Smooth muscle cell (in vitro differentiated cells): Measurements from ENCODE around the gene NR2C1. TPM values are rescaled to one million over a fixed set of nuclear protein-coding genes. Genes with fewer than 3 reads are reported as not detected.
A peak's percentile ranks its signal among the peaks of the same experiment; 100 is the strongest.

Source experiments
- DNase-seq: peaks from one replicate; lab custom pipeline; 2025; ENCODE audit not compliant: unreplicated experiment; lab: John Stamatoyannopoulos, UW
- H2AFZ ChIP-seq: fragments of 200-600 bp; sonication (generic); 2 replicates; pipeline ENCODE4 v1.6.0; 2016; ENCODE audit warnings: antibody characterized with exemption, low read depth, mild to moderate bottlenecking
- H3F3A ChIP-seq: fragments of 200-600 bp; sonication (generic); 2 replicates; pipeline ENCODE4 v1.6.0; 2017; ENCODE audit warnings: antibody characterized with exemption, low read depth
- H3K27ac ChIP-seq: fragments of 200-600 bp; sonication (generic); 2 replicates; pipeline ENCODE4 v1.5.1; 2016; ENCODE audit warnings: low read depth, mild to moderate bottlenecking
- H3K27me3 ChIP-seq: fragments of 200-600 bp; sonication (generic); 2 replicates; pipeline ENCODE4 v1.6.1; 2016; ENCODE audit warnings: low read depth, mild to moderate bottlenecking
- H3K36me3 ChIP-seq: fragments of 200-600 bp; sonication (generic); 2 replicates; pipeline ENCODE4 v1.5.1; 2016; ENCODE audit warnings: low read depth
- H3K4me1 ChIP-seq: fragments of 200-600 bp; sonication (generic); 2 replicates; pipeline ENCODE4 v1.5.1; 2016; ENCODE audit warnings: low read depth
- H3K4me2 ChIP-seq: fragments of 200-600 bp; sonication (generic); 2 replicates; pipeline ENCODE4 v1.6.0; 2016; ENCODE audit warnings: mild to moderate bottlenecking
- H3K4me3 ChIP-seq: fragments of 200-600 bp; sonication (generic); 2 replicates; pipeline ENCODE4 v1.5.1; 2016; ENCODE audit warnings: mild to moderate bottlenecking
- H3K79me2 ChIP-seq: fragments of 200-600 bp; sonication (generic); 2 replicates; pipeline ENCODE4 v1.6.0; 2016; ENCODE audit warnings: low read depth, mild to moderate bottlenecking
- H3K9ac ChIP-seq: fragments of 200-600 bp; sonication (generic); 2 replicates; pipeline ENCODE4 v1.6.0; 2016; ENCODE audit warnings: low read depth
- H3K9me3 ChIP-seq: fragments of 200-600 bp; sonication (generic); replicated peaks from 2 replicates; pipeline ENCODE4 v1.5.1; 2016; ENCODE audit warnings: low read depth
- H4K20me1 ChIP-seq: fragments of 200-600 bp; sonication (generic); 2 replicates; pipeline ENCODE4 v1.6.0; 2016; ENCODE audit warnings: low read depth
- WGBS: methylation state at CpG from one replicate; pipeline ENCODE4 v1.1.7; 2016; ENCODE audit warnings: low lambda C conversion rate; 5-methylcytosine and 5-hydroxymethylcytosine counted together
- polyA plus RNA-seq: library from polyadenylated mRNA; unstranded; fragments of >200 nt; fragmentation: Nextera tagmentation; extraction: Ambion mirVana; gene quantifications from 2 replicates; pipeline ENCODE4 v1.2.1, GENCODE V29; 2016
- total RNA-seq: library from RNA; depleted of rRNA; stranded (reverse); fragments of >200 nt; gene quantifications from 2 replicates; pipeline ENCODE4 v1.2.3, GENCODE V29; 2014
- TF ChIP-seq, protein P1 (sequence below): fragments of 200-600 bp; sonication (generic); IDR thresholded peaks from 2 replicates; pipeline ENCODE4 v1.5.1; 2017; ENCODE audit warnings: borderline replicate concordance, mild to moderate bottlenecking, antibody characterized with exemption; ENCODE audit not compliant: insufficient read depth, poor library complexity, severe bottlenecking

The NR2C1 gene
- total and polyA plus RNA-seq, 2 experiments from 2014 or later, result 23.7 to 48.0 TPM

DNA sequence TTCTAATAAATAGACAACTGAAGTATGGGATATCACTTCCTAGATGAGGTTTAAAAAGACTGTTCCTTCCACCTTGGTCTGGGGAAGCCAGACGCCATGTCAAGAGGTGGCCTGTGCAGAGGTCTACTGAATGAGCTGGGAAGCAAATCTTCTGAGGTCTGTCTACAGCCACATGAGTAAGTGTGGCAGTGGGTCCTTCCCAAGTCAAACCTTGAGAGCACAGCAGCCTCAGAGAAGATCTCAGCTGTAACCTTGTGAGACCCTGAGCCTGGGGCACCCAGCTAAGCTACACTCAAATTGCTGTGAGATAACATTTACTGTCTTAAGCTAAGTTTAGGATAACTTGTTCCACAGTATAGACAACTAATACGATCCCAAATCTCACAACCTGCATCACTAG is 90.1 kb downstream of the NR2C1 start:
- Histone ChIP-seq H3F3A (peaks cover 10% of the 10 kb centered on the region), H3K4me1 (peaks cover 7% of the 10 kb centered on the region), H3K9me3 (no peaks in the 10 kb centered on the region), H3K4me2 (peak overlapping the region; percentile 70), H3K4me3 (no peak overlapping the region), H3K27me3 (no peaks in the 10 kb centered on the region), H3K36me3 (no peaks in the 10 kb centered on the region), H2AFZ (no peak overlapping the region), H3K27ac (peak overlapping the region; percentile 86), H4K20me1 (peaks cover 18% of the 10 kb centered on the region), H3K79me2 (peaks cover 29% of the 10 kb centered on the region), H3K9ac (peak overlapping the region; percentile 36)
- no peak for DNase-seq
- 51% methylated on average over 2 of the region's 2 CpGs for WGBS
- TF ChIP-seq, protein P1, sequence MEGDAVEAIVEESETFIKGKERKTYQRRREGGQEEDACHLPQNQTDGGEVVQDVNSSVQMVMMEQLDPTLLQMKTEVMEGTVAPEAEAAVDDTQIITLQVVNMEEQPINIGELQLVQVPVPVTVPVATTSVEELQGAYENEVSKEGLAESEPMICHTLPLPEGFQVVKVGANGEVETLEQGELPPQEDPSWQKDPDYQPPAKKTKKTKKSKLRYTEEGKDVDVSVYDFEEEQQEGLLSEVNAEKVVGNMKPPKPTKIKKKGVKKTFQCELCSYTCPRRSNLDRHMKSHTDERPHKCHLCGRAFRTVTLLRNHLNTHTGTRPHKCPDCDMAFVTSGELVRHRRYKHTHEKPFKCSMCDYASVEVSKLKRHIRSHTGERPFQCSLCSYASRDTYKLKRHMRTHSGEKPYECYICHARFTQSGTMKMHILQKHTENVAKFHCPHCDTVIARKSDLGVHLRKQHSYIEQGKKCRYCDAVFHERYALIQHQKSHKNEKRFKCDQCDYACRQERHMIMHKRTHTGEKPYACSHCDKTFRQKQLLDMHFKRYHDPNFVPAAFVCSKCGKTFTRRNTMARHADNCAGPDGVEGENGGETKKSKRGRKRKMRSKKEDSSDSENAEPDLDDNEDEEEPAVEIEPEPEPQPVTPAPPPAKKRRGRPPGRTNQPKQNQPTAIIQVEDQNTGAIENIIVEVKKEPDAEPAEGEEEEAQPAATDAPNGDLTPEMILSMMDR, result no peak

DNA sequence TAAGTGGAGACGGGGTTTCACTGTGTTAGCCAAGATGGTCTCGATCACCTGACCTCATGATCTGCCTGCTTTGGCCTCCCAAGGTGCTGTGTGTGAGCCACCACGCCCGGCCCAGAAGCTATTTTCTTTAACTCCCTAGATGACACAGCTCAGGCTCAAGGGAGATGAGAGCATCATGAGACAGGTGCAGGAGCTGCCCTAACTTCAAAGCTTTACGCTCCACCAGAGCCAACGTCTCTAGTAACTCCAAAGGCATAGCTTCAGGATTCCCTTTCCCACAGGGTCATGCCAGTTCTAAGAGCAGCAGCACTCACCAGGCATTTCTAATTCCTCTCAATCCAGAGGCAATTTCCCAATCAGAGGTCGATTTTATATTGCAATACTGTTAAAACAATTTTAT is 91.0 kb downstream of the NR2C1 start:
- DNase-seq, result no peak
- peaks cover 10% of the 10 kb centered on the region for H3F3A ChIP-seq
- no peaks in the 10 kb centered on the region for H3K9me3 ChIP-seq
- no peaks in the 10 kb centered on the region for H3K27me3 ChIP-seq
- H4K20me1 ChIP-seq, result peaks cover 24% of the 10 kb centered on the region
- H3K36me3 ChIP-seq, result no peaks in the 10 kb centered on the region
- H3K4me3 ChIP-seq, result no peak overlapping the region
- H3K9ac ChIP-seq, result no peak overlapping the region
- peak overlapping the region; percentile 86 for H3K27ac ChIP-seq
- peaks cover 7% of the 10 kb centered on the region for H3K4me1 ChIP-seq
- H2AFZ ChIP-seq, result no peak overlapping the region
- no peak overlapping the region for H3K4me2 ChIP-seq
- H3K79me2 ChIP-seq, result peaks cover 29% of the 10 kb centered on the region
- 78% methylated on average over 7 of the region's 7 CpGs for whole genome bisulfite sequencing
- TF ChIP-seq, protein P1, result no peak

DNA sequence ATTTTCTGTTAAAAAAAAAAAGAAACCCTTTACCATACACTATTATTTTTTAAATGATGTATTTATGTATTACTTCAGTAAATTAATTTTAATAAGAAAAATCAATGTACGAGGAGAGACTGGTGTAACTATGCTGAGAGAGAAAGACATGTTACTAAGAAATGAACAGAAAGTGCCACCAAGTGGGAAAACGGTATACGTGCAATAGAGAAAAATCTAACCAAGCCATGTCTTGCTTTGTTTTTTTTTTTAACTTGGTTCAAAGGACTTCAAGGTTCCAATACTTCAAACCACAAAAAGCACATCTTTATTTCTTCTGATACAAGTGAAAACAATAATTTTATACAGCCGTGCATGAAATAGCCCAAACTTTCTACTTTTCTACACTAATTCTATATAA is 92.8 kb downstream of the NR2C1 start:
- 60% methylated on average over 4 of the region's 4 CpGs for WGBS
- peaks cover 24% of the 10 kb centered on the region for H4K20me1 ChIP-seq
- H3K9me3 ChIP-seq, result no peaks in the 10 kb centered on the region
- H3K4me3 ChIP-seq, result no peak overlapping the region
- peaks cover 7% of the 10 kb centered on the region for H3K4me1 ChIP-seq
- peaks cover 10% of the 10 kb centered on the region for H3F3A ChIP-seq
- H3K9ac ChIP-seq, result no peak overlapping the region
- H3K27ac ChIP-seq, result no peak overlapping the region
- no peaks in the 10 kb centered on the region for H3K36me3 ChIP-seq
- H3K79me2 ChIP-seq, result peaks cover 30% of the 10 kb centered on the region
- TF ChIP-seq, protein P1, result peak; percentile 42
- DNase-seq, result no peak
- H3K4me2 ChIP-seq, result no peak overlapping the region
- no peak overlapping the region for H2AFZ ChIP-seq
- no peaks in the 10 kb centered on the region for H3K27me3 ChIP-seq

DNA sequence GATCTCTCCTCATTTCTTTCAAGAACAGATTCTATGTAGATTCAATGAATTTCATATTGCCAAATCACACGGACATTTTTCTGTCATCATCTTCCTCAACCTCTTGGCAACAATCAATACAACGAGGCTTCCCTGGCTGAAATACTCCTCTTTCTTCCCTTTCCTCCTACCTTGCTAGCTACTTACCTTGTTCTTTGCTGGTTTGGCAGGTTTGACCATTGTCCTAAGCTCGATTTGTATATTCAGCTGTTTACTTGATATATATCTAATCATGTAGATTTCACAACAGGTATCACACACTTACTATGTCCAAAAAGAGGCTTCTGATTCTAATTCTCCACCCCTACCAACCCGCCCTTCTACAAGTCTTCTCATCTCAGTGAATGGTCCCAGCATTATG is 93.5 kb downstream of the NR2C1 start:
- Histone ChIP-seq H3K4me2 (no peak overlapping the region), H3K79me2 (peaks cover 36% of the 10 kb centered on the region), H3K27ac (no peak overlapping the region), H3K4me1 (peaks cover 7% of the 10 kb centered on the region), H3K9ac (no peak overlapping the region), H2AFZ (no peak overlapping the region), H3F3A (peaks cover 10% of the 10 kb centered on the region), H3K27me3 (no peaks in the 10 kb centered on the region), H3K9me3 (no peaks in the 10 kb centered on the region), H3K4me3 (no peak overlapping the region), H3K36me3 (no peaks in the 10 kb centered on the region), H4K20me1 (peaks cover 24% of the 10 kb centered on the region)
- DNase-seq, result no peak
- TF ChIP-seq, protein P1, result no peak
- WGBS, result 94% methylated on average over 4 of the region's 4 CpGs
